ENCODE results near the gene HSD17B13. TPM values are rescaled to one million over a fixed set of nuclear protein-coding genes. Genes with fewer than 3 reads are reported as not detected.

Gene HSD17B13
- total RNA-seq, 4 donors from 2014 or later = 0.45 to 0.83 (median 0.65) TPM

DNA sequence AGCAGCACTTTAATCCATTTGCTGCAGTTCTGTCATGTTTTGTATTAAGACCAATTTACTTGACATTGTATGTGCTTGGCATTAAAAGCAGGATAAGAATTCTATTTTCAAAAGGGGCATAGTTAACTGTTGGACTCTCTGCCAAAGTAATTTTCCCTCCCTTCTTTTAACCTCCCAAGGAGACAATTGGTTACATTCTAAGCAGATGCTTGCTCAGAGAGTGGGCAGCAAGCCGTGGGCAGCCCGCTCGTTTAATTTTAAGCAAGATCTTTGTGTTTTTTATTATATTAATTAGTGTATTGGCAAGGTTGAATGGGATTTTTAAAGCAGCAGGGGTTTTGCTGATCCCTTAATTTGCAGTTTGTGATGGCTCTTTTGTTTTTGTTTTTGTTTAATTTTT, 65.2 kb downstream of the HSD17B13 start:
- intact Hi-C loops (cut with DNase I) = no loop called here
- no peaks in the 10 kb centered on the region for H3K36me3 ChIP-seq
- no peaks in the 10 kb centered on the region for H3K27me3 ChIP-seq
- DNase-seq (ENCODE audit: extremely low spot score) = no peak
- TF ChIP-seq POLR2A (IDR thresholded peaks at IDR 0.05; ENCODE audit: low read depth) (no peak), EP300 (IDR thresholded peaks at IDR 0.05) (no peak), POLR2AphosphoS5 (IDR thresholded peaks at IDR 0.05) (no peak)
- TF ChIP-seq, protein P1, sequence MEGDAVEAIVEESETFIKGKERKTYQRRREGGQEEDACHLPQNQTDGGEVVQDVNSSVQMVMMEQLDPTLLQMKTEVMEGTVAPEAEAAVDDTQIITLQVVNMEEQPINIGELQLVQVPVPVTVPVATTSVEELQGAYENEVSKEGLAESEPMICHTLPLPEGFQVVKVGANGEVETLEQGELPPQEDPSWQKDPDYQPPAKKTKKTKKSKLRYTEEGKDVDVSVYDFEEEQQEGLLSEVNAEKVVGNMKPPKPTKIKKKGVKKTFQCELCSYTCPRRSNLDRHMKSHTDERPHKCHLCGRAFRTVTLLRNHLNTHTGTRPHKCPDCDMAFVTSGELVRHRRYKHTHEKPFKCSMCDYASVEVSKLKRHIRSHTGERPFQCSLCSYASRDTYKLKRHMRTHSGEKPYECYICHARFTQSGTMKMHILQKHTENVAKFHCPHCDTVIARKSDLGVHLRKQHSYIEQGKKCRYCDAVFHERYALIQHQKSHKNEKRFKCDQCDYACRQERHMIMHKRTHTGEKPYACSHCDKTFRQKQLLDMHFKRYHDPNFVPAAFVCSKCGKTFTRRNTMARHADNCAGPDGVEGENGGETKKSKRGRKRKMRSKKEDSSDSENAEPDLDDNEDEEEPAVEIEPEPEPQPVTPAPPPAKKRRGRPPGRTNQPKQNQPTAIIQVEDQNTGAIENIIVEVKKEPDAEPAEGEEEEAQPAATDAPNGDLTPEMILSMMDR (IDR thresholded peaks at IDR 0.05) = no peak
- no peak overlapping the region for H3K27ac ChIP-seq (replicated peaks in 1 of 4)
- no peaks in the 10 kb centered on the region for H3K4me1 ChIP-seq
- H3K4me3 ChIP-seq = no peak overlapping the region
- H3K9me3 ChIP-seq = no peaks in the 10 kb centered on the region
- 74% methylated on average over 3 of the region's 3 CpGs for WGBS

DNA sequence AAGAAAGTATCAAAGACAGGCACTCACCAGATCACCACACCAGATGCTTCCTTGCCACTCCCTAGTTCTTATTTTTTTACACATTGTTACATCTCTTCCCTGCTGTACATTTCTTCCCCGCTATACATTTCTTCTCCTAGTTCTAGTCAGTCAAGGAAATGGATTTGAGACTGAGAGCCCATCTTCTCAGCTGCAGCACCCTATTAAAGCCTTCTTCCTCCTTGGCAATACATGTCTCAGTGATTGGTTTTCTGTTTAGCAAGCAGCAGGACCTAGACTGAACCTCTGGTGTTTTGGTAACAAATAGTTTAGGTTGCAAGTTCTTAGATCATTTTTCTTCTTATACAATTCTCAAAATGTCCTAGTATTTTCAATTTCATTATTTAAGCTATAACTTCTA, 66.9 kb downstream of the HSD17B13 start:
- H3K27ac ChIP-seq (replicated peaks in 1 of 4) = no peak overlapping the region
- TF ChIP-seq EP300 (IDR thresholded peaks at IDR 0.05) (no peak), POLR2AphosphoS5 (IDR thresholded peaks at IDR 0.05) (no peak), POLR2A (IDR thresholded peaks at IDR 0.05; ENCODE audit: low read depth) (no peak)
- intact Hi-C loops (cut with DNase I) = no loop called here
- no peaks in the 10 kb centered on the region for H3K4me1 ChIP-seq
- DNase-seq (ENCODE audit: extremely low spot score) = no peak
- H3K36me3 ChIP-seq = no peaks in the 10 kb centered on the region
- H3K9me3 ChIP-seq = no peaks in the 10 kb centered on the region
- WGBS = 96% methylated on average over 1 of the region's 1 CpG
- no peaks in the 10 kb centered on the region for H3K27me3 ChIP-seq
- H3K4me3 ChIP-seq = no peak overlapping the region

Small RNA genes within 50 kb of the gene (small RNA-seq; reads per million reads assigned to genes)
- gene MIR5705 = 0 reads per million in 3 donors

Other genes starting within 250 kb of the HSD17B13 start
- gene KLHL8, start 102.3 kb downstream of the HSD17B13 start, total RNA-seq = 10 to 100 TPM in 3 of 4 donors, 1 to 10 TPM in 1; 7.6 to 18.7 (median 11.7) TPM
- gene HSD17B11, start 68.3 kb upstream of the HSD17B13 start, total RNA-seq = 10 to 100 TPM; 35.7 to 68.9 (median 52.6) TPM
- gene NUDT9, start 99.7 kb upstream of the HSD17B13 start, total RNA-seq = 10 to 100 TPM; 15.1 to 26.6 (median 21.3) TPM
- 1,000 to 10,000 TPM; 1,380 to 2,231 (median 1,856) TPM for gene SPARCL1, start 206.5 kb upstream of the HSD17B13 start, total RNA-seq

Measured in esophagus muscularis mucosa (tissue), 4 donors.